NCI-H1092 (cell line): ENCODE data around the gene IFT80.

Source experiments
- DNase-seq: peaks from one replicate; lab custom pipeline; 2025; lab: John Stamatoyannopoulos, UW

Gene IFT80

DNA sequence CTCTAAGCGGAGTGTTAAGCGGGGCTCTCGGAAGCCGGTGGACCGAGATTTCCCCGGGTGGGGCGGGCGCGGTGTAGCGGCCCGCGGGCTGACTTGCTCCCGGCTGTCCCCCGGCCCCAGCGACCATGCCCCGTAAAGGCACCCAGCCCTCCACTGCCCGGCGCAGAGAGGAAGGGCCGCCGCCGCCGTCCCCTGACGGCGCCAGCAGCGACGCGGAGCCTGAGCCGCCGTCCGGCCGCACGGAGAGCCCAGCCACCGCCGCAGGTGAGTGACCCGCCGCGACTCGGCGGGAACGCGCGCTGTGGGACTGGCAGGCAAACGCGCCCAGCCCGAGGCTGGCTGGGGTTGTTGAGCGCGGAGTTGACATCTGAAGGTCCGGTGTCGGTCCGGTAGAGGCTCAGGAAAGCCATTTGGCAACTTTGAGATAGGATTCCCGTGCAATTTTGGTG, 1.7 kb upstream of the IFT80 start:
- no peak for DNase-seq

- DNase-seq = no peak
Observed at GRCh38 chr3:160400030-160400701, 1.1 kb upstream of the IFT80 start.

- no peak for DNase-seq
Observed at GRCh38 chr3:160398820-160399124, 253 bp downstream of the IFT80 start.

DNA sequence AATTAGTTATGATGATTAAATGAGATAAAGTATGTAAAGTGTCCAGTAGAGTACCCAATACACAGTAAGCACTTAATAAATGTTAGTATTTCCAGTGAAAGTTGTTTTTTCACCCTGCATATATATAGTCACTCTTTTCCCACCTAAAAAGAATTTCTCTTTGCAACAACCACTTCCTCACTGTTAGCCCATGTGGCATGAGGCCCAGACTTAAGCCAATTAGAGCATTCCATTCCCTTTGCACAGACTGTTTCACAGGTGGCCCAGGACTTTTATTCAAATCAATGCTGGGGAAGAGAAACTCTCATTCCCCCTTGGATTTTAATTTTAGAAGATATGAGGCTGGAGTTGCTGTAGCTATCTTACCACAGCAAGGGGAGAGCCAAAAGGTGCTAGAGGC, 3.7 kb downstream of the IFT80 start:
- DNase-seq = no peak

DNA sequence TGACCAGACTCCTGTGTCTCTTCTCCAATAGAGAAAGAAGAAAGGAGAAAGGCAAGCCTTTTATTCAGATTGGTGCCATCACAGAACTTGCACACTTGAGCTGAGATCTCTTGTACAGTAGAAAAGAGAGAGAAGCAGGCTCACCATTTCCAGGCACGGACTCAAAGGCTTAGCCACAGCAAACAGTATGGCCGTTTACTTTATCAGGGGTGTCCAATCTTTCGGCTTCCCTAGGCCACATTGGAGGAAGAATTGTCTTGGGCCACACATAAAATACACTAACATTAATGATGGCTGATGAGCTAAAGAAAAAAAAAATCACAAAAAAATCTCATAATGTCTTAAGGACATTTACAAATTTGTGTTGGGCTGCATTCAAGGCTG, 5.0 kb downstream of the IFT80 start:
- no peak for DNase-seq

DNA sequence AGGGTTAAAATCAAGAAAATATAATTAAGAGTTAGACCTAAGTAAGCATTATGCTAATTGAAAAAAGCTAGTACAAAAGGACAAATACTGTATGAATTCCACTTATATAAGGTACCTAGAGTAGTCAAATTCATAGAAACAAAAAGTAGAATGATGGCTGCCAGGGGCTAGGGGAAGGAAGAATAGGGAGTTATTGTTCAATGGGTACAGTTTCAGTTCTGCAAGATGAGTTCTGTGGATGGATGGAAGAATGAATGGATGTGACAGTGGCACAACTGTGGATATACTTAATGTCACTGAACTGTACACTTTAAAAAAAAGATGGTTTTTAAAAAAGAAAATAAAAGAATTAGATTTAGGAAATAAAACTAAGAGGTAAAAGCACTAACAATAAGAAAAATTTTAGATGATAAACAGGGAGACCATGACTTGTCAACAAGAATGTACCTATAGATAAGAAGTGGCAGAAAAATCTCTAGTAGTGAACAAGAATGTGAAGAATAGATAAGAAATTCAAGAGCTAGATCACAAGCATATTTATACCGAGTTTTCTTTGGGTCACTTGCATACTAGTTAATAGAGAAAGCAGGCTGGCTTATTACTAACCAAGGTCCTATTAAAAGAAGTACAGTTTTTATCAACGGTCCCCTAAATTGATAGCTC, 5.5 kb downstream of the IFT80 start:
- DNase-seq = no peak

DNA sequence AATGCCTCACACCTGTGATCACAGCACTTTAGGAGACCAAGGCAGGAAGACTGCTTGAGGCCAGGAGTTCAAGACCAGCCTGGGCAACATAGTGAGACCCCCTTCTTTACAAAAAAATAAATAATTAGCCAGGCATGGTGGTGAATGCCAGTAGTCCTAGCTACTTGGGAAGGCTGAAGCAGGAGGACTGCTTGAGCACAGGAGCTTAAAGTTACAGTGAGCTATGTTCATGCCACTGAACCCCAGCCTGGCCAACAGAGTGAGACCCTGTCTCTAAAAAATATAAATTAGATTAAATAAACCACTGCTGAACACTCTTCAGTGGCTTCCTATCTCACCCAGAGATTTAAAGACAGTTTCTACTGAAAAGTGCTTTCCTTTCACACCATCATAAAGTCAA, 6.2 kb downstream of the IFT80 start:
- no peak for DNase-seq

- DNase-seq = no peak
Observed at GRCh38 chr3:160390565-160391138, 8.4 kb downstream of the IFT80 start.

DNA sequence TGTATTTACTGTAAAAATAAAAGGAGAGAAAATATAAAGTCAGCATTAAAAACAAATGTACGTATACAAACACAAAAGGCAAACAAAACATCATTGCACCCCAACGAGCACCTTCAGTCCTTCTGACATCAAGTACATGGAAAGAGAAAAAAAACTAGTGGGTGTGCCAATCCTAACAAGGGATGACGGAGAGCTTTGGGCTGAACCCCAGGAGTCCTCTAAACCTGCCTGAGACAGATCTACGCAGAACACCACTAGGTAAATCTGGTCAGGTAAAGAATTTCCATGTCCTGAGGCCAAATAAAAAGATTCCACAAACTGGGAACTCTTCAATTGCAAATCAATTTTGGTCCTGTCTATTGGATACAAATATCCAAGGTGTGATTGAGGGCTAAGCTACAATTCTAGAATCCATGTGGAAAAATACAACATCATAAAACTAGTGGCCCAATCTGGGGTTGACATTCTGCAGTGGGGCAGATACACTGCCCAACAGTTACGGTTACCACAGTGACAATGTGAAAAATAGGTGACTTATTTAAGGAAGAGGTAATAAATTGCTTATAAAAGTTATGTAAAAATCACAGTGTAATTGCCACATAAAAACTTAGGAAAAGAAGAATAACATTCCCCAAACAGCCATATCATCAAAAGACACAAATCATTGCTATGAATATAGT, 14.2 kb downstream of the IFT80 start:
- DNase-seq = no peak

- DNase-seq = no peak
Observed at GRCh38 chr3:160381470-160381869, 17.6 kb downstream of the IFT80 start.

DNA sequence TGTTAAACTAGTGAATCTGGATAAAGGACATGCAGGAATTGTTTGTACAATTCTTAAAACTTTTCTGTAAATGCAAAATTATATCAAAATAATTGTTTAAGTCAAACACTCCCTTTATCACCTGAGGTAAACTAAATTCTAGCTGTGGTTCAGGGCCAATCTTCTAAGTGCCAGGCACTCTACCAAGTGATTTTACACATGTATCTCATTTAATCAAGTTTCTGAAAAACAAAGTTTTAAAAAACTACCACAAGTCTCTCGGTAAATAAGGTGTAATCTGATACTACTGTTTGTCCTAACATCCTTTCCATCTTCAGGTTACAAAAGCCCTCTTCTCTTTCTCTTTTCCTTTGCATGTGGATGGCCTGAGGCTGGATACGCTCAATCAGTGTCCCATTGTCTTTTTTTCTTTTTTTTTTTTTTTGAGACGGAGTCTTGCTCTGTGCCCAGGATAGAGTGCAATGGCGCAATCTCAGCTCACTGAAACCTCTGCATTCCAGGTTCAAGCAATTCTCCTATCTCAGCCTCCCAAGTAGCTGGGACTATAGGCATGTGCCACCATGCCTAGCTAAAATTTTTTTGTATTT, 19.3 kb downstream of the IFT80 start:
- no peak for DNase-seq

GRCh38 chr3:160378331-160379109, 20.5 kb downstream of the IFT80 start:
- no peak for DNase-seq

GRCh38 chr3:160376681-160377080, 22.3 kb downstream of the IFT80 start:
- DNase-seq = no peak

- DNase-seq = no peak
Observed at GRCh38 chr3:160374925-160375324, 24.1 kb downstream of the IFT80 start.

- no peak for DNase-seq
Observed at GRCh38 chr3:160374472-160374871, 24.6 kb downstream of the IFT80 start.

GRCh38 chr3:160373655-160374054, 25.4 kb downstream of the IFT80 start:
- DNase-seq = no peak

DNA sequence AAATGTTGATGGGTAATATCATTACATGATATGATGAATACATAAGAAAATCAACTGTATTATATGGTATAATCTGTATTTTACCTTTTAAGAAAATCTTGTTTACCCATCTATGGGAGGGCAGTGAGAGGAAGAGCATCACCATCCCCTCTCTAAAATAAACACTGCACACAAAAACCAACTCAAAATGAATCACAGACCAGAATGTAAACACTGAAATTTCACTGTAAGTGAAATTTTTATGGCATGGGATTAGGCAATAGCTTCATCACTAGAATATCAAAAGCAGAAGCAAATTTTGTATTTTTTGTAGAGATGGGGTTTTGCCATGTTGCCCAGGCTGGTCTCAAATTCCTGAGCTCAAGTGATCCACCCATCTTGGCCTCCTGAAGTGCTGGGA, 26.2 kb downstream of the IFT80 start:
- no peak for DNase-seq

DNA sequence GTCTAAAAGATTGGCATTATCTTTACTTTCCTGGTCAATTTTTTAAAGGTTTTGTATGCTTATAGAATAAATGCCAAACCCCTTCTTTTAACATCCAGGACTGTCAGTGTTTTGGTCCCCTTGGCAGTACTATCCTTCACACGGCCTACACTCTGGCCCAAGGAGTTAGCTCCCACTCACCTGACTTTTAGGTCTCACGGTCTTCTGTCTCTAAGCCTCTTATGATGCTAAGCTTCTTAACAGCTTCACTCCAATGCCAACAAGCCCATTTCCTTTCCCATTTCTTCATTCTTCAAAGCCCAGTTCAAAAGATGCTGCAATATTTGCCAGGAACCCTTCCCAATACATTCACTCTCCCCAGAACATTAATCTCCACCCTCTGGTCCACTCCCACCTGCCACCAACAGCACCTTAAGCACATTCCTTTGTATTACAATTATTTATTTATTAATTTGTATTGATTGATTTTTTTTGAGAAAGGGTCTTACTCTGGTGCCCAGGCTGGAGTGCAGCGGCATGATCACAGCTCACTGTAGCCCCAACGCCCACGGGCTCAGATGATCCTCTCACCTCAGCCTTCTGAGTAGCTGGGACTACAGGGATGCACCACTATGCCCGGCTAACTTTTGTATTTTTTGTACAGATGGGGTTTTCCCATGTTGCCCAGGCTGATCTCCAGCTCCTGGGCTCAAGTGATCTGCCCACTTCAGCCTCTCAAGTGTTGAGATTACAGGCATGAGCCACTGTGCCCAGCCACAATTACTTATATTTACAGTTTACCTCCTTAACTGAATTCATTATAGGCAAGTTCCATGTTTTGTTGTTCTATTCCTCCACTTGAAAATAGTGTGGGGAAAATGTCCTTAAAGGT, 27.8 kb downstream of the IFT80 start:
- no peak for DNase-seq

DNA sequence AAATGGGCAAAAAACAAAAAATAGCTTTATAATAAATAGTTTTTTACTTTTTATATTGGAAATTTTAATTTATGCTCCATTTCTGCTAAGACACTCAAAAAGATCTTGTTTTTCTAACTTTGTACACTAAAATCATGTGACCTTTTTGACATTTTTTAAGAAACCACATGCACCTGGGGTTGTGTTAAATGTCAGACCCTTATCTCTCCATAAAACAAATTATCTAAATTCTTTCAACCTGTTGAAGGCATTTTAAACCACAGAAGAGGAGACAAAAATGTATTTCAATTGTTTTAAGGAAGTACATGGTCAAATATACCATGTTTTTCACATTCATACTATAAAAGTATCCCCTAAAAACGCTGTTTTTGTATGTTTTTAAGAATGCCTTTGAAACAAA, 29.2 kb downstream of the IFT80 start:
- DNase-seq = no peak

DNA sequence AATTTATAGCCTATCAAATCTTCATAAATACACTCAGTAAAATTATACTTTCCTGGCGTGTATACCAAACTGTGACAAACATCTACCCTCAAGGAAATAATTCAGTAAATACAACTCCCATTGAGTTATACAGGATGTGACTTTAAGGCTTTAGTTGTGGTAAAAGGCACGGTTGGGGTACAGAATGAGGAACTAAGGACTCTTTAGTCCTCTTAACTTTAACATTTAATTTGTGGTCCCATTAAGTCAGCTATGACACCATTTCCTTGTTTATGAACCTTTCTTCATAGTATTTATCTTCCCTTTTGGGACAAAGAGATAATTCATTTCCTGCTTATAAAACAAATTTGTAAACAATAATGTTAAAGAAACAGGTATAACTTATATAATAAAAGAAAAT, 30.2 kb downstream of the IFT80 start:
- no peak for DNase-seq

DNA sequence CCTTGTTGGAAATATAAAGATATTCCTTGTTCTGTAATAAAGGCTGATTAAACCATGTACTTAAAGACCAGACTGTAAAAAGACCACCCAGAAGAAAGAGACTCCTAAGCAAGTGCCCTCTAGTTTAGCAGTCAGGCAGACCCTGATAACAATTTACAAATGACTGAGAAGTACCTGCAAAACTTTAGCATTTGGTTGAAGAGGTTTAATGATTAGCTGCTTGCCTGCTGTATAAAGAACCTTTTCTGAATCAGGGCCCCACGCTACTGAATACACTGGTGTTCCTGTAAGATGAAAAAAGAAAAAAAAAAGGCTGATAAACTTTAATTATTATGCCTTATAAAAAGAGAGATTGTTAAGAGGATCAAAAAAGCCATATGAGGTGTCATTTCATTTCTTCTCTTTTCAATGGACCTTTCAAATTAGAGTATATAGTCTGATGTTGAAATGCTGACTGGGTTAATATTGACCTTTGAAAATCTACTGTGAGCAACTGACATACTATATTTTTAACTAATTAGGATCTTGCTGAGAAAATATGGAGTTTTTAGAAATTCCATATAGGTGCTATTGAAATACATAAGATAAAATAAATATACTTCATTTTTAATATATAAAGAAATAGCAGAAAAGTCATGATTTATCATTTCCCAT, 33.0 kb downstream of the IFT80 start:
- no peak for DNase-seq
